Activated CD4-positive, alpha-beta T cell treated with anti-CD3 and anti-CD28 coated beads, Interleukin-2, amount 50 U/mL, for 1 hour (primary cell): ENCODE data around the gene PLAAT4.
"Not testable (repeated sequence)": the region's sequence is repeated elsewhere in the genome, so short reads cannot be mapped to it uniquely, and the experiment has no call there.

Source experiments
- DNase-seq: peaks from one replicate; pipeline ENCODE4 v3.0.0-alpha.2; 2020

The PLAAT4 gene

DNA sequence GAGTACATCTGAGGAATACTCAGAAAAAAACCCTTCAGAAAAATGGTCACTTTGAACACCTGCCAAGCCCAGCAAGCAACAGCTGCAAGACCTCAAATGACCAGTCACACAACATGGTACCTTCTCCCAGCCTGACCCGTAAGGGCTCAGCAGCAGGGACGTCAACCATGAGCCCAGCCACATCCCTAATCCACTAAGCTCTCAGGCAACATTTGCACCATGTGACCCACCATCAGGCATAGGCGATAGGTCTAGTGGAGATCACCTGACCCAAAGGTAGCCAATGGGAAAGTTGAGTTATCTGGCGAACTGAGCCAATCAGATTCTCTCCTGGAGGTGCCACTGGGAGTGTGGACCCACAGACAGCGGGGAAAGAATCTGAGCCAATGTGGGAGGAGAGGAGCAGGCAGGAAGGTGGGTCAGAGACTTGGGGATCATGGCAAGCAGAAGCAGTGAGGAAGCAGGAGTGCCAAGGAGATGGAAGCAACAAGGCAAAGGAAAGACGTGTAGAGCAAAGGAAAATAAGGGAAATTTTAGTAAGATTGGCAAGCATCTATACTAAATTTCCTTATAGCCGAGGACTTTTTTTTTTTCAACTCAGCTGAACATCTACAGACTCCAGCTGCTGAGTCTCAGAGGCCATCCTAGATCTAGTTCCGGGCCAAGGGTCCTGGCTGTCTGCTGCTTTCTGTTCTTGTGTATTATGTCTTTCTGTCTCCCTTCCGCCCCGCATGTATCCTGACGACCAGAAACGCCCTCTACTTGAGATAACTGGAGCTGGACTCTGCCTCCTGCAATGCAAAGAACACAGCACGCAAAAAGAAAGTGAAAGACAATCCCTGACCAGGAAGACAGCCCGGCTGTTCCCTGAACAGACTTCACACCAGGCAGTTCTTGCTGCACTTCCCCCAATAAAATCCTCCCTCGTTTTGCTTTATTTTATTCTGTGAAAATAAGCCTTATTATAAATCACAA lies 37.6 kb downstream of the PLAAT4 start:
- no peak for DNase-seq

DNA sequence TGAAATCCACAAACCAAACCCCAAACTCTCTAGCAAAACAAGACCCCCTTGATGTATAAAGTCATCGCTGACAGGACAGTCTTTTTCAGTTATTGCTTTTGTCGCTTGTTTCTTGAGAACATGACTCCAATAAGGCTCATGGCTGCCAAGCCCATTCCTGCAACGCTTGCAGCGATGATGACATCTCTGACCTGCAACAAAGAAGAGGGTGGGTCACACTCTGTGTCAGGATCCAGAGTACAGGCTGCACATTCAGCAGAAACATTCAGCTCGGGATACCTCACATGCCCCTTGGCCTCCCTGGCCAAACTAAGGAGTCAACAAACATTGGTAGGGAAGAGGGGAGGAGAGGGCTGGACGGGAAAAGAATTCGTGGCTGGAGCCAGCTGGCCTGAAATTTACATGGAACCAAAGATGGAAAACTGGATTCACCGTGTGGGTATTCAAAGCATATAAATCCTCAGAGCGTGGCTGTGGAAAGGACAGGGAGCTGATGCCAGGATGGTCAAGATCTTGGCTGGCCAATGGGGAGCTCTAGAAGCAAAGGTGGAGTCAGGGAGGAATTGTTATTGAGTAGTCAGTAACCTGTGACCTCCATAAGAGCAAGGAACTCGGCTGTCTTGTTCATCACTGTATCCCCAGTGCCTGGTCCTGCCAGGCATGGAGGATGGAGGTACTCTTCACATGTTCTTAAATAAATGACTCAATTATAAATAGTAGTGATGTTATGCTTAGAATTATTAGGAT lies 38.4 kb downstream of the PLAAT4 start:
- no peak for DNase-seq

DNA sequence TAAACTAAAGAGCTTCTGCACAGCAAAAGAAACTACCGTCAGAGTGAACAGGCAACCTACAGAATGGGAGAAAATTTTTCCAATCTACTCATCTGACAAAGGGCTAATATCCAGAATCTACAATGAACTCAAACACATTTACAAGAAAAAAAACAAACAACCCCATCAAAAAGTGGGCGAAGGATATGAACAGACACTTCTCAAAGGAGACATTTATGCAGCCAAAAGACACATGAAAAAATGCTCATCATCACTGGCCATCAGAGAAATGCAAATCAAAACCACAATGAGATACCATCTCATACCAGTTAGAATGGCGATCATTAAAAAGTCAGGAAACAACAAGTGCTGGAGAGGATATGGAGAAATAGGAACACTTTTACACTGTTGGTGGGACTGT lies 42.3 kb downstream of the PLAAT4 start:
- DNase-seq, result not testable (repeated sequence)

DNA sequence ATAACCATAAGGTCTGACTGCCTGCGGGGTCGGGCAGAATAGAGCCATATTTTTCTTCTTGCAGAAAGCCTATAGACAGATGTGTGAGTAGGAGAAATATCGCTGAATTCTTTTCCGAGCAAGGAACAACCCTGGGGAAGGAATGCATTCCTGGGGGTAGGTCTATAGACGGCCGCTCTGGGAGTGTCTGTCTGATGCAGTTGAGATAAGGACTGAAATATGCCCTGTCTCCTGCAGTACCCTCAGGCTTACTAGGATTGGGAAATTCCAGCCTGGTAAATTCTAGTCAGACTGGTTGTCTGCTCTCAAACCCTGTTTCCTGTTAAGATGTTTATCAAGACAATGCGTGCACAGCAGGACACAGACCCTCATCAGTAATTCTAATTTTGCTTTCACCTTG lies 44.6 kb downstream of the PLAAT4 start:
- not testable (repeated sequence) for DNase-seq

DNA sequence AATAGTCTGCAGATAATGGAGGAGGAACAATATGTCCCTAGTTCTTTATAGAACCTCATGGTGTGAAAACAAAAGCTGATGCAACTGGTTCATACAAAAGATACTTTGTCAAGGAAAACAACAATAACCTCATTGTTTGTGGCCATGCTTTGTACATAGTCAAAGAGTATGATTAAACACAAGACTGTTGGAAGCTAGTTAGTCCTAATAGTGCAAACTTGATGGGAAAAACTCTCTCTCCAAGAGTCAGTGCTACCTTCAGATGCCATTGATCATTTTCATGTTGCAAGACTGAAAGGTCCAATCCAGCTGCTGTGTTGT lies 46.7 kb downstream of the PLAAT4 start:
- DNase-seq, result no peak

DNA sequence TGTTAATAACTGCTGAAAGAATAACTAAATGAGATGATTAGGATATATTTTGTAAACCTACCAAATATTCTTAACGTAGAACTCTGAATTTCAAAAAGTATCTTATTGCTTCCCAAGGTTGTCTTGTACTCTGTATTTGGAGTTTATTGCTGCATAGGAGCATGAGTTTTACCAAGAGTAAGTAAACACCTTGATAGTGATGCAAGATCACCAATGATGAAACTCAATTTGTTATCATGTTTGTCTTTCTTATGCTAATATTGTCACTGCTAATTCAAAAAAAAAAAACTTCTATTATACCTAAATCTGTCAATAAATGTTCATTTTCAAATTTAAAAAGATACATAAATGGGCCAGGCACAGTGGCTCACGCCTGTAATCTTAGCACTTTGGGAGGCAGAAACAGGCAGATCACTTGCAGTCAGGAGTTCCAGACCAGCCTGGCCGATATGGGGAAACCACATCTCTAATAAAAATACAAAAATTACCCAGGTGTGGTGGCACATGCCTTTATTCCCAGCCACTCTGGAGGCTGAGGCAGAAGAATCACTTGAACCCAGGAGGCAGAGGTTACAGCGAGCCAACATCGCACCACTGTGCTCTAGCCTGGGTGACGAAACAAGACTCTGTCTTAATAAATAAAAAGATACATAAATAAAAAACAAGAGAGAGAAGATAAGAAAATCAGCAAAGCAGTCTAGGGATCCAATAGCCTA lies 50.0 kb downstream of the PLAAT4 start:
- DNase-seq, result no peak

DNA sequence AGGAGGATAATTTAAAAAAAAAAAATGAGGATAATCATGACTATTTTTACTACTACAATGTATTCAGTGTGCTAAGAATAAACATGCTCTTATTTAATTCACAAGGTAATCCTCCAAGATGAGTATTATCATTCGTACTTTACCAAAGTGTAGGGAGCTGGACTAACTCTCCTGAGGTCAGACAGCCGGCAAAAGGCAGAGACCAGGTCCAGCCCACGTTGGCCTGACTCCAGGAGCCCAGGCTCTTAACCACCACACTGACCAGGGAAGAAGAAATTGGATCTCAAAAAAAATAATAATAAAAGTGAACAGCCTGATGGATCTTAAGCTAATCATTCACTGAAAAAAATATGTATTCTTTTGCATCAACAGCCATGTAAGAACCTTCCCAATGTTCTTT lies 52.4 kb downstream of the PLAAT4 start:
- DNase-seq, result no peak

DNA sequence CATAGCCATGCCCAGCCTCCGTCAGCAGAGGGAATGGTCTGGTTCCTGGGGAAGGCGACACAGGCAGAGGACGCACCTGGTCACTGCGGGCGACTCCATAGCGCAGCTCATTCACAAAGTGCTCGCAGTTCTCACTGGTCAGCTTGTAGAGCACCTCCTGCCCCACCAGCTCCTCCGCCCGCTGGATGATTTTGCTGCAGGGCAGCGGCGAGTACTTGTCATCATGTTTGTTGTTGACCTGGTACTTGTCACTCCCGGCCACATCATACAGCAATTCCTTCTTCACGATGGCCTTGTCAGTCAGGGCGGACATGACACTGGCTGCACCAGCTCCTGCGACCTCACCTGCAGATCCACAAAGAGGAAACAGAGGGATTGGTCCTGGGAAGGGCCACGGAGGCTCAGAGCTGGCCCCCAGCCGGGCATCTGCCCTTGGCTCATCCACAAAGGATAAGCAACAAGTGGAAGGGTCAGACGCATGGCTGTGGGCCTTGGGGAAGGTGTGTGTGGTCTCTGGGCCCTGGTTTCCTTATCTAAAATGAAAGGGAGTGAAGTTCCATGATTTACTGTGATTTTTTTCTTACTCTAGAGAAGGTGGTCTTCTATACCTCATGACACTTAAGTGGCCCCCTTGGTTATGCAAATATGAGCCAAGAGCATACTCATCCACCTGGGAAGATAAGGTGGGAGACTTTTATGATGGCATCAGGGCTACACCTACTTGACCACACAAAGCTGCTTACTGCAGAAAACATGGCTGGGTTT lies 53.6 kb downstream of the PLAAT4 start:
- DNase-seq, result no peak

DNA sequence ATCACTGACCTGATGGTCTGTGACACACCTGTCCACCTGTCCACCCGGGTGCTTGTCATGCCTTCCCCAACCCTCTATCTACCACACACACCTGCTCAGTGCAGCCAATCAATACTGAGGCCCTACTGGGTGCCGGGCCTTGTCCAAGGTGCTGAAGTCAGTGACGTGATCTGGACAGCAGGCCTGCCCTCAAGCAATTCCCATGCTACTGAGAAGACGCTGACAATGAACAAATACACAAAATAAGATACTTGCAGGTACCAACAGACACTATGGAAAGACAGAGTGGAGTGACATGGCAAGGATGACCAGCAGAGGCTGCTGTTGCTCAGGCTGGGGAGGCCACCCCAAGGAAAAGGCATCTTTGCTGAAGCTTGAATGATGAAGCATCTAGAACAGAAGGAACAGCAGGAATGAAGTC lies 56.4 kb downstream of the PLAAT4 start:
- no peak for DNase-seq

DNA sequence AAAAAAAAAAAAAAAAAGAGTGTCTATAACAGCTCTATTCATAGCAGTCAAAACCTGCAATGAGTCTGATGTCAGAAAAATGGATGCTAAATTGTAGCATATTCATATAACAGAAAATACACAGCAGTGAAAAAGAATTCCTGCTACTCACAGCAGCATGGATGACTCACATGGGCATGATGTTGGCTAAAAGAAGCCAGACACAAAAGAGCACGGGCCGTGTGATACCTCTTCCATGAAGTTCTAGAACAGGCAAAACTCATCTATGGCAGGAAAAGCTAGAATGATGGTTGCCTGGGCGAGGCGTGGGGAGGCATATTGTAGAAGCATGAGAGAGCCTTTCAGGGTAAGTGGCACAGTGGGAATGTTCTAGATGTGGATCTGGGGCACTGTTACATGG lies 58.7 kb downstream of the PLAAT4 start:
- DNase-seq, result no peak
